ENCODE results near the gene DCTPP1. TPM values are rescaled to one million over a fixed set of nuclear protein-coding genes. Genes with fewer than 3 reads are reported as not detected.
"Not testable (repeated sequence)": the region's sequence is repeated elsewhere in the genome, so short reads cannot be mapped to it uniquely, and the experiment has no call there.

The DCTPP1 gene
- total and polyA plus RNA-seq, 4 donors, result 18.1 to 49.5 (median 35.3) TPM

DNA sequence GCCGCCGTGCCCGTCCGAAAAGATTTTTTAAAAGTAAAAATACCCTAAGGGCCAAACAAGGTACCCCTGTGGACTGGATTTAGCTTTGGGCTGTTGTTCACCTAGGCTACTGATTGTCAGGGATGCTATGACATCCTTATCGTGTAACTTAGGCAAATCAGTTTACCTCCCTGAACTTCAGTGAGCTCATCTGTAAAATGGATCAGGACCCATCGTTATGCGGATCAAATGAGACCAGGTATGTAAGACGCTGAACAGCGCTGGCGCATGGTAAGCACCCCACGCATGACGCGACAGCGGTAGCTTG is 23.1 kb downstream of the DCTPP1 start:
- DNase-seq (ENCODE audit: low read depth in 4 of 6, low spot score in 6 of 6), result no peak
- Histone ChIP-seq H3K4me1 (ENCODE audit: control insufficient read depth, insufficient read depth, low read length) (peaks cover 19% of the 10 kb centered on the region), H3K27me3 (ENCODE audit: control insufficient read depth, insufficient read depth, low read length) (no peaks in the 10 kb centered on the region), H3K27ac (ENCODE audit: low read depth, low read length) (peak overlapping the region; percentile 91), H3K36me3 (ENCODE audit: control insufficient read depth, insufficient read depth, low read length) (peaks cover 9% of the 10 kb centered on the region), H3K9me3 (ENCODE audit: control insufficient read depth, insufficient read depth, low read length) (no peaks in the 10 kb centered on the region), H3K4me3 (ENCODE audit: low read depth, low read length) (peak overlapping the region; percentile 84)
- WGBS (ENCODE audit: insufficient coverage), result 9% methylated on average over 10 of the region's 14 CpGs

DNA sequence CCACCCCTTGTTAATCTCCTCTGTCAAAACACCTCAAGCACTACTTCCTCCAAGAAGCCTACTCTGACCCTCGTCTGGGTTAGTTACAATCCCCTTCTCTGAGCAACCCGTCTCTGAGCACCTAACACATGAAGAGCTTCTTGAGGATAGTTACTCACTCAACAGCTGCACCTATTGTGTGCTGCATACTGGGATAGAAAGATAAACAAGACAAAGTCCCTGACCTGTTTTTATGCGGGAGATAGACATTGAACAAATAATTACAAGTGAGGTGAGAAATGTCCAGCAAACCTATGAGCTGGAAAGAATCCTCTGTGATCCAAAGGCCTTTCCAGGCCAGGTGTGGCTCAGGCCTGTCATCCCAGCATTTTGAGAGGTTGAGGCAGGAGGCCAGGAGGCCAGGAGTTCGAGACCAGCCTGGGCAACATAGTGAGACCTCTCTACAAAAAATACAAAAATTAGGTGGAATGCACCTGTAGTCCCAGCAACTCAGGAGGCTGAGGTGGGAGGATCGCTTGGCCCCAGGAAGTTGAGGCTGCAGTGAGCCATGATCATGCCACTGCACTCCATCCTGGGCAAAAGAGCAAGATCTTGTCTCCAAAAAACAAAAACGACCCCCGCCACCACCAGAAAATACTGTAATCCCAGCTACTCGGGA is 27.9 kb downstream of the DCTPP1 start:
- no peaks in the 10 kb centered on the region for H3K27me3 ChIP-seq (ENCODE audit: control insufficient read depth, insufficient read depth, low read length)
- WGBS (ENCODE audit: insufficient coverage), result 77% methylated on average over 2 of the region's 8 CpGs
- no peaks in the 10 kb centered on the region for H3K9me3 ChIP-seq (ENCODE audit: control insufficient read depth, insufficient read depth, low read length)
- no peak for DNase-seq (ENCODE audit: low read depth in 4 of 6, low spot score in 6 of 6)
- no peak overlapping the region for H3K4me3 ChIP-seq (ENCODE audit: low read depth, low read length)
- H3K4me1 ChIP-seq (ENCODE audit: control insufficient read depth, insufficient read depth, low read length), result peaks cover 30% of the 10 kb centered on the region
- peaks cover 21% of the 10 kb centered on the region for H3K36me3 ChIP-seq (ENCODE audit: control insufficient read depth, insufficient read depth, low read length)
- no peak overlapping the region for H3K27ac ChIP-seq (ENCODE audit: low read depth, low read length)

DNA sequence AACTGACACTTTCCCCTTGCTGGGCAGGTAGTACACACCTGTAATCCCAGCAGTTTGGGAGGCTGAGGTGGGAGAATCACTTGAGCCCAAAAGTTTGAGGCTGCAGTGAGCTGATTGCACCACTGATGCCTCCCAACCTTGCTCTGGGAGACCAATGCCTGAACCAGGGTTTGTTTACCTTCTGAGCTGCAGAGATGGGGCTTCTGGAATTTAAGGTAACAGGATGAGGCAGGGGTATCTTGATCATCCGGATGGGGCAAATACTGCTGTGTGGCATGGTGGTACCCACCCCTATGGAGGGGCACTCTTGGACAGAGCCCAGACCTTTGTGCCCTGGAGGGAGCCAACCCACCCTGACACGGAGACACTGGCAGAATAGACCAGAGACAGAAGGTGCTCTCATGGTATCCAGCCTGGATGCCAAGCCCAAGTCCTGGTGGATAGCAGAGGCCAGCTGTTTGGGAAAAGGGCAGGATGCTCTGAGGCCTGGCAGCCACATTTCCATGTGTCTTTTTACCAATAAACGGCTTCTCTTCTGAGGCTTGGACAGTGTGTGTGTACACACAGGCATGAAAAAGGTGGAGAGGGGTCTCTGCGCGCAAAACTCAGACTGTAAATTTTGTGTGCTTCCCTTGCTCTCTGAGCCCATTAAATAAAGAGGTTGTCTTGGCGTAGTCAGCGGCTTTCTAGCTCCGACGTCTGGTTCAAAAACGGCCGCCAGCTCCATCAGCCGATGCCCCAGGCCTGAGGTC is 30.2 kb downstream of the DCTPP1 start:
- 12% methylated on average over 12 of the region's 12 CpGs for WGBS (ENCODE audit: insufficient coverage)
- H3K27me3 ChIP-seq (ENCODE audit: control insufficient read depth, insufficient read depth, low read length), result no peaks in the 10 kb centered on the region
- H3K4me1 ChIP-seq (ENCODE audit: control insufficient read depth, insufficient read depth, low read length), result peaks cover 41% of the 10 kb centered on the region
- no peak for DNase-seq (ENCODE audit: low read depth in 4 of 6, low spot score in 6 of 6)
- H3K36me3 ChIP-seq (ENCODE audit: control insufficient read depth, insufficient read depth, low read length), result peaks cover 21% of the 10 kb centered on the region
- H3K9me3 ChIP-seq (ENCODE audit: control insufficient read depth, insufficient read depth, low read length), result no peaks in the 10 kb centered on the region
- peak overlapping the region; percentile 99 for H3K27ac ChIP-seq (ENCODE audit: low read depth, low read length)
- peak overlapping the region; percentile 76 for H3K4me3 ChIP-seq (ENCODE audit: low read depth, low read length)

DNA sequence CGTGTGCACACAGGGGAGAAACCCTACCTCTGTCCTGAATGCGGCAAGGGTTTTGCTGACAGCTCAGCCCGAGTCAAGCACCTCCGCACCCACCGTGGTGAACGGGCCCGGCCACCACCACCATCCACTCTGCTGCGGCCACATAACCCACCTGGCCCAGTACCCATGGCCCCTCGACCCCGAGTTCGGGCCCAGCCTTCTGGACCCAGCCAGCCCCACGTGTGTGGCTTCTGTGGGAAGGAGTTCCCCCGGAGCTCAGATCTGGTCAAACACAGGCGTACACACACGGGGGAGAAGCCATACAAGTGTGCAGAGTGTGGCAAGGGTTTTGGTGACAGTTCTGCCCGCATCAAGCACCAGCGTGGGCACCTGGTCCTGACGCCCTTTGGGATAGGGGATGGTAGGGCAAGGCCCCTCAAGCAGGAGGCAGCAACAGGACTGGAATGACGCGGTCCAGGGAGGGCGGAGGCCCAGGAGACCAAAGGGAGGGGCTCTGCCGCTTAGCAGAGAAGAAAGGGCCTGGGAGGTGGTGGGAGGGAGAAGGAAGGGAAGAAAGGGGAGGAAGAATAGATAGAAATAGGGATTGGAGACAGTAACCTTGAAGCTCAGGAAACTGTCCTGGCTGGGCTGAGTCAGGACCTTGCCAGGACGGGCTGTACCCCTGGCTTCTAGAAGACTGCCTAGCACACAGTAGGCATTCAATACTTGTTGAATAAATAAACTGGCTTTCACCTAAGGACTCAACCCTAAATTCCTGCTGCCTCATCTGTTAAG is 31.0 kb downstream of the DCTPP1 start:
- 79% methylated on average over 20 of the region's 23 CpGs for WGBS (ENCODE audit: insufficient coverage)
- no peak overlapping the region for H3K4me3 ChIP-seq (ENCODE audit: low read depth, low read length)
- H3K27ac ChIP-seq (ENCODE audit: low read depth, low read length), result peak overlapping the region; percentile 99
- H3K9me3 ChIP-seq (ENCODE audit: control insufficient read depth, insufficient read depth, low read length), result no peaks in the 10 kb centered on the region
- H3K27me3 ChIP-seq (ENCODE audit: control insufficient read depth, insufficient read depth, low read length), result no peaks in the 10 kb centered on the region
- H3K4me1 ChIP-seq (ENCODE audit: control insufficient read depth, insufficient read depth, low read length), result peaks cover 49% of the 10 kb centered on the region
- peaks cover 21% of the 10 kb centered on the region for H3K36me3 ChIP-seq (ENCODE audit: control insufficient read depth, insufficient read depth, low read length)
- DNase-seq (ENCODE audit: low read depth in 4 of 6, low spot score in 6 of 6), result no peak

DNA sequence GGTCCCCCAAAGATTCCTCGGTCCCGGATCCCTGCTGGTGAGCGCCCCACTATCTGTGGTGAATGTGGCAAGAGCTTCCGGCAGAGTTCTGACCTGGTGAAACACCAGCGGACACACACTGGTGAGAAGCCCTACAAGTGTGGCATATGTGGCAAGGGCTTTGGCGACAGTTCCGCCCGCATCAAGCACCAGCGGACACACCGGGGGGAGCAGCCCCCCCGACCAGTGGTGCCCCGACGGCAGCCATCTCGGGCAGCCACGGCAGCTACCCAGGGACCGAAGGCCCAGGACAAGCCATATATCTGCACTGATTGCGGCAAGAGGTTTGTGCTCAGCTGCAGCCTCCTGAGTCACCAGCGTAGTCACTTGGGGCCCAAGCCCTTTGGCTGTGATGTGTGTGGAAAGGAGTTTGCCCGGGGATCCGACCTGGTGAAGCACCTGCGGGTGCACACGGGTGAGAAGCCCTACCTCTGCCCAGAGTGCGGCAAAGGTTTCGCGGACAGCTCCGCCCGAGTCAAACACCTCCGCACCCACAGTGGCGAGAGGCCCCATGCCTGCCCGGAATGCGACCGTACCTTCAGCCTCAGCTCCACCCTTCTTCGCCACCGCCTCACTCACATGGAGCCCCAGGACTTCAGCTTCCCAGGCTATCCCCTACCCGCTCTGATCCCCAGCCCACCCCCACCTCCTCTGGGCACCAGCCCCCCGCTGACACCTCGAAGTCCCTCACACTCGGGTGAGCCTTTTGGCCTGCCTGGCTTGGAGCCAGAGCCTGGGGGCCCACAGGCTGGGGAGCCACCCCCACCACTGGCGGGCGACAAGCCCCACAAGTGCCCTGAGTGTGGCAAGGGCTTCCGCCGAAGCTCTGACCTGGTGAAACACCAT is 31.8 kb downstream of the DCTPP1 start:
- 92% methylated on average over 35 of the region's 42 CpGs for WGBS (ENCODE audit: insufficient coverage)
- Histone ChIP-seq H3K27ac (ENCODE audit: low read depth, low read length) (no peak overlapping the region), H3K36me3 (ENCODE audit: control insufficient read depth, insufficient read depth, low read length) (peaks cover 21% of the 10 kb centered on the region), H3K27me3 (ENCODE audit: control insufficient read depth, insufficient read depth, low read length) (no peaks in the 10 kb centered on the region), H3K4me1 (ENCODE audit: control insufficient read depth, insufficient read depth, low read length) (peaks cover 53% of the 10 kb centered on the region), H3K4me3 (ENCODE audit: low read depth, low read length) (no peak overlapping the region), H3K9me3 (ENCODE audit: control insufficient read depth, insufficient read depth, low read length) (no peaks in the 10 kb centered on the region)
- DNase-seq (ENCODE audit: low read depth in 4 of 6, low spot score in 6 of 6), result no peak

DNA sequence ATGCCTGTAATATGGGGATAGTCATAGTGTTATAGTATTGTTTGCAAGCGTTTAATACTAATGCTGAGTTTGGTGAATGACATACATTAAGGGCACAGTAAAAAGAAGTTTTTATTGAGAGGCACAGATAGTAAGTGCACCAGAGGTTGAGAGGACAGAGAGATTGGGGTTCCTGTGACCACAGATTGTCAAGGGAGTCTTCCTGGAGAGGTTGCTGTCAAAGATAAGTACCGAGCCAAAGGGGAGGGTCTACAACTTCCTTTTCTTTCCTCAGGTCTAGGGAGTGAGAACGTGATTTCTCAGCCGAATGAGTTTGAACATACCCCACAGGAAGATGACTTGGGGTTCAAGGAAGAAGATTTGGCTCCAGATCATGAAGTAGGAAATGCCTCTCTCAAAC is 32.8 kb downstream of the DCTPP1 start:
- Histone ChIP-seq H3K27ac (ENCODE audit: low read depth, low read length) (no peak overlapping the region), H3K36me3 (ENCODE audit: control insufficient read depth, insufficient read depth, low read length) (peaks cover 21% of the 10 kb centered on the region), H3K27me3 (ENCODE audit: control insufficient read depth, insufficient read depth, low read length) (no peaks in the 10 kb centered on the region), H3K9me3 (ENCODE audit: control insufficient read depth, insufficient read depth, low read length) (no peaks in the 10 kb centered on the region), H3K4me3 (ENCODE audit: low read depth, low read length) (no peak overlapping the region), H3K4me1 (ENCODE audit: control insufficient read depth, insufficient read depth, low read length) (peaks cover 53% of the 10 kb centered on the region)
- DNase-seq (ENCODE audit: low read depth in 4 of 6, low spot score in 6 of 6), result no peak
- WGBS (ENCODE audit: insufficient coverage), result 91% methylated on average over 1 of the region's 4 CpGs

DNA sequence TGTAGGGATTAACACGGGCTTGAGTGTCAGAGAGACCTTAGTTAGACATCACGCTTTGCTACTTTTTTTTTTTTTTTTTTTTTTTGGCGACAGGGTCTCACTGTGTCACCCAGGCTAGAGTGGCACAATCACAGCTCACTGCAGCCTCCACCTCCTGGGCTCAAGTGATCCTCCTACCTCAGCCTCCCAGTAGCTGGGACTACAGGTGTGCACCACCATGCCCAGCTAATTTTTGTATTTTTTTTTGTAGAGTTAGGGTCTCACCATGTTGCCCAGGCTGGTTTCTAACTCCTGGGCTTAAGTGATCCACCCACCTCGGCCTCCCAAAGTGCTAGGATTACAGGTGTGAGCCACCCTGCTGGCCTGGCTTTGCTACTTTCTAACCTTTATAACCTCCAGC is 33.2 kb downstream of the DCTPP1 start:
- not testable (repeated sequence) for H3K27ac ChIP-seq (ENCODE audit: low read depth, low read length); H3K27me3 ChIP-seq (ENCODE audit: control insufficient read depth, insufficient read depth, low read length); H3K9me3 ChIP-seq (ENCODE audit: control insufficient read depth, insufficient read depth, low read length); DNase-seq (ENCODE audit: low read depth in 4 of 6, low spot score in 6 of 6); H3K4me3 ChIP-seq (ENCODE audit: low read depth, low read length)
- H3K4me1 ChIP-seq (ENCODE audit: control insufficient read depth, insufficient read depth, low read length), result peaks cover 53% of the 10 kb centered on the region
- no CpG with 5 or more reads among the region's 4 CpGs for WGBS (ENCODE audit: insufficient coverage)
- peaks cover 21% of the 10 kb centered on the region for H3K36me3 ChIP-seq (ENCODE audit: control insufficient read depth, insufficient read depth, low read length)

DNA sequence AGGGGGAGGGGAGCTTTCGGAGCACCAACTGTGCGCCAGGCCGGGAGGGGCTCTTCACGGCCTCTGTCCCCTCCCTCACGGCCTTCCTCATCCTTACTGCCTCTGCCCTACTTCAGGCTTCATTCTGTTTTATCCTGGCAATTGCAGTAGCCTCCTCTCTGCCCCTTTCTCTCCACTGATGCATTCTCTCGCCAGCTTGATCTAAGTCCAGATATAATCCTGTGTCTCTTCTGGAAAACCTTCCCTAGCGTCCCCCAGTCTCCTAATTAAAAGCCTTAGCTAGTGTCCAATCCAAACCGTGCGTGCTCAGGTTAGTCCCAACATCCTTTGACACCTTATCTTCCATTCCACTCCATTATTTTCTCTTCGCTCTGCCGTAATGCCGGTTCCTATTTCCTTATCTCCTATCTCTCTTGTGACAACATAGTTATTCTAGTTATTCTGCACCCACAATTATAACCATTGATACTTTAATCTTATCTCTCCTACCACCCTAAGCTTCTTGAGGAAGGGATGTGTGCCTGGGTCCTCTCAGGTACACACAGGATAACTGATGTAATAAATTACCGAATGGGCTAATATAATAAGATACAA is 33.7 kb downstream of the DCTPP1 start:
- no peaks in the 10 kb centered on the region for H3K9me3 ChIP-seq (ENCODE audit: control insufficient read depth, insufficient read depth, low read length)
- H3K27ac ChIP-seq (ENCODE audit: low read depth, low read length), result peak overlapping the region; percentile 67
- 12% methylated on average over 10 of the region's 13 CpGs for WGBS (ENCODE audit: insufficient coverage)
- DNase-seq (ENCODE audit: low read depth in 4 of 6, low spot score in 6 of 6), result peak in 1 of 6 donors; percentile 70
- H3K4me1 ChIP-seq (ENCODE audit: control insufficient read depth, insufficient read depth, low read length), result peaks cover 51% of the 10 kb centered on the region
- H3K27me3 ChIP-seq (ENCODE audit: control insufficient read depth, insufficient read depth, low read length), result no peaks in the 10 kb centered on the region
- H3K4me3 ChIP-seq (ENCODE audit: low read depth, low read length), result peak overlapping the region; percentile 75
- H3K36me3 ChIP-seq (ENCODE audit: control insufficient read depth, insufficient read depth, low read length), result peaks cover 21% of the 10 kb centered on the region
